GM21717 (cell line): Measurements from ENCODE around the gene CD47.

Source experiments
- ATAC-seq: cut with Tn5 transposase; IDR thresholded peaks from one replicate; pipeline ENCODE4 v1.9.1; 2021; ENCODE audit warnings: mild to moderate bottlenecking, moderate library complexity; ENCODE audit not compliant: unreplicated experiment

Gene CD47

DNA sequence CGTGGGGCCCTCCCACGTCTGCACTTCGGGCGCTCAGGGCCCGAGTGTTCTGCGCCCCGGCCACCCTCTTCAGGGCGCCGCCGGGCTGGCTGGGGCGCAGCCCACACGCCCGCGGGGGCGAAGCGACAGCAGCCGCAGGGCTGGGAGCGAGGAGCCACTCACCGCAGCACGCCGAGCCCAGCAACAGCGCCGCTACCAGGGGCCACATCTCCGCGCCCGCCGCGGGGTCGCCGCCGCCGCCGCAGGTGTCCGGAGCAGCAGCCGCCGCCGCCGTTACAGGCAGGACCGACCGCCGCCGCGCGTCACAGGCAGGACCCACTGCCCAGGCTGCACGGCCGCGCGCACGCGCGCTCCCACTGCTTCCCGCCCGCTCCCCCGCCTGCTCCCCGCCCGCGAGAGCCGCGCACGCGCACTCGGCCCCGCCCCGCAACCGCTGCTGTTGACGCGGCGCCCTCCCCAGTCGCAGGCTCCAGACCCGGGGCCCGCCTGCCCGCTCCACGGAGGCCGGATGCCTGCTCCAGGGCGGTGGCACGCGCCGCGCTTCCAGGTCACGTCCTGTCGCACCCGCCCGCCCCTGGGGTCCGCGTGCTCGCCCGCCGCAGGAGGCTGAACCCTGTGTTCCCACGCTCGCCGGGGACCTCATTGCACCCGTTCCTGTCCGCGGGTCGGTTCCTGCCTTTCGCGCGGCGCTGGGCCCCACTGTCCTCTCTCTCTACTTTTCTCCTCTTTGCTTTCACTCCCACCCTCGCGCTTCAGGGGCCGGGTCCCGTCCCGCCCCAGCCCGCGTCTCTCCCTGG is at the start of gene CD47:
Gene CD47 (minus strand): TSS at position 331 of the 797 bp plus-strand sequence. CDS start 123 bp downstream, at position 208.
- ATAC-seq = peak; percentile 58

- ATAC-seq = no peak
These were observed 46.6 kb upstream of the CD47 start for GRCh38 chr3:108137460-108137814.

DNA sequence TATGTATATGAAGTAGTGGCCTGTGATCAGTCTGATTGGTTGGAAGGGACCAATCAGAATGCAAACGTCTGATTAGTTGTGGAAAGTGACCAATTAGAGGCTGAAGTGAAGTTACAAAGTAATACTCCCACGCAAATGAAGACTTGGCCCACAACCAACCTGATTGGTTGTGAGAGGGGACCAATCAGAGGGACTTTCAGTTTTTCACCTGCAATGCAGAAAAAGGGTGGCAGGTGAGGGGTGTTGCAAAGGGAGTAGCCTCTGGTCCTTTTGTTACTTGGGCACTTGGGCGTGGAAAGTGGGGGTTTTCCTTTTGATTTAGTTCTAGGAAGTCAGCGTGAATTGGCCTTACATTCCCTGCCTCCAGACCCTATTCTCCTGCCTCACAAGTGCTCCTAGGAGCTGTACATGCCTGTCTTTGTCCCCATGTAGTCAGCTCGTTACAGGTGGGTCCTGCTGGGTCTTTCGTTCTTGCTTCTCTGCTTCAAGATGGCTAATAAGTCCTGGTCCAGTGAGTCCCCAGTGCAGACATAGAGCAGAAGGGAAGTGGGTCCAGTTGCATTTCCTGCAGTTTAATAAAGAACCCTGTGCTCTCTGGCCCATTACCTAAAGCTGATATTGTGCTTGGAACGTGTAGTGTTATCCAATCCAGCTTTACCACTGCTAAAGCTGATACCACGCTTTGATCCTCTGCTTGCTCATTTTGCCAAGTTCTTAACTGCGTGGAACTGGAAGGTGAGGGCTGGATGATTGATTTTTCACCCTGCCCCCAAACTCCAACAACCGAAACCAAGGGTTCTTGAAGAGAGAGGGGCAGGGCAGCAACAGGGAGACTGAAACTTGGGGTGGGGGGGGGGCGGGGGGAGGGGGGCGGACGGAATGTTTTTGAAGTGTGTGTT is 46.0 kb upstream of the CD47 start:
- ATAC-seq = no peak

DNA sequence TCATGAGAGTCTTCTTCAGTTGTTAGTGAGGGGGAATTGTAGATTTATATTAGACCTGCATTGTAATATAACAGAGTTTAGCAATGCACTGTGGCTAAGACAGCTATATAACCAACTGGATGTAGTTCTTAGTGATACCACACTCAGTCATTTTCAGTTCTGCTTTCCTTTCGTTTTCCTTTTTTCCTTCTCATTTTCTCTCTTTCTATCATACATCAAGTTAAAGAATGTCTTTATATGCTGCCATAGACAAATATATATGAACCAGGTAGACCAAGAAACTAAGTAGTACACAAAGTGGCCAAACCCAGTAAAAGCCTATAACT is 43.7 kb upstream of the CD47 start:
- ATAC-seq = no peak

- peak; percentile 48 for ATAC-seq
These were observed 43.2 kb upstream of the CD47 start for GRCh38 chr3:108133858-108134554.

GRCh38 chr3:108133048-108133369 is 42.2 kb upstream of the CD47 start:
- ATAC-seq = no peak

DNA sequence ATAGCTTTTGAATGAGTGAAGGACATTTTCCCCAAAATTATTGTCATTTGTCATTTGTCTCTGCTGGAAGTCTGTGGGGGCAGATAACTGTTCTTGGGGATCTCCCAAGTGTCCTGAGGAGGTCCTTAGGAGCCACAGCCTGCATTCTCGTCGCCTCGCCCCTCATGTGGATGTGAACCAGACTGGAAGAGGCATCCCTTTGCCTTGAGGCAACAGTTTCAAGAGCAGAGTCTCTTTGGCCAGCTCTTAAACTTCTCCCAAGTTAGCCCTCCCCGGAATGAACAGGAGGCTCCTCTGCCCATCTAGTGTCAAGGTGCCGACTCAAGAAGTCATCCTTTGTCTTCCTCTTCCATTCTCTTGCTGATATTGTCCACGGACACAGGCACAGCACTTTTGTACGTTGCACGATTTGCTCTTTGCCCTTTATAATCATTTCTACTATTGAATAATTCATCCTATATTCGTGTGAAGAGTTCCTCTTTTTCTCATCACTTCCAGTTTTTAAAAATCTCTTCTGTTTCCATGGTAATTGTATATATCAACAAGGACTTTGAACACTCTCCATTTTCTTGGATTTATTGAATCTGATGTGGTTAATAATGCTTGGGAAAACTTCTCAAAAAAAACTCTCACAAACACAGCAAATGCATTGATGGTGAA is 40.8 kb upstream of the CD47 start:
- ATAC-seq = no peak

DNA sequence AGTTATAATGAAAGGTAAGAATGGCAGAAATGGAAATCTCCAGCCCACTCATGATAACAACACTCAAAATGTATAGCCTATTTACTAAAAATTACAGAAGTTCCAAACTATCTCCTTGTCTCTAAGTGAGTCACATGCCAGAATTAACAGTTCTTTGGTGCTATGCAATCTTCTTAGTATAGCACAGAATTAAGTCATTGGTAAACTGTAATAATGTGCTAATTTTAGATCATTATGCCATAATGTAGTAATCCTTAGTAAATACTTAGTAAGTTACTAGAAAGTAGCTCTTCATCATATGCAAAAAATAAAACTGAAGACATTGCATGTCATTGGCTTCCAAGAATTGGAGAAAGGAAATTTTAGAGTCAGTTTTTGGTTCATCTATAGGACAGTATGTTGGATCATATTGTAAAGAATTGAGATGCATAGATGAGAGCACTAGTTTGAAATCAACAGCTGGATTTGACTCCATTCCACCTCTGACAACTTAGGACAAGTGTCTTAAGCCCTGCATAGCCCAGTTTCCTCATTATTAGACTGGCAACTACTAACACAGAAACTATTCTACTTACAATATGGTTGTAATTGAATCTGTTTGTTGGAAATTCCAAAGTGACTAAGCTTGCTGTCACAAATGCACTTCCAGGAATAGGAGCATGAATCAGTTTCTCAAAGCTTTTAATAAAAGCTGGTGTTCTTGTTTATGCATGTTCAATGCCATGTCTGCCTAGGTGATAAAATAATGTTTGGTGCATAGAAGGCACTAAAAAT is 40.1 kb upstream of the CD47 start:
- no peak for ATAC-seq

- ATAC-seq = no peak
These were observed 39.4 kb upstream of the CD47 start for GRCh38 chr3:108130236-108130635.

GRCh38 chr3:108127301-108127988 is 36.6 kb upstream of the CD47 start:
- no peak for ATAC-seq

DNA sequence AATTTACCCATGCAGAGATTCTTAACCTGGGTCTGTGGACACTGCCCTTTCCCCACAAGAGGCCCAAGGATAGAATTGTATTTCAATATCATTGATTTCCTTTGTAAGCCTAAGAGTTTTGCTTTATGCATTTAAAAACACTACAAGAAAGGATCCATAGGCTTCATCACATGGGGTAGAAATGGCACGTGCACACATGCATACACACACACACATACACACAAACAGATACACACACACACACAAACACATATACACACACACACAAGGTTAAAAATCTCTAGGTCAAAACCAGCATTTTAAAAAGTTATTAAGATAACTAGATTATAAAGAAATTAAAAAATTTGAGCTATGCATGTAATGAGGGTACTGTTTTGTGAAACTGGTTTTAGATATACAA is 35.5 kb upstream of the CD47 start:
- no peak for ATAC-seq

DNA sequence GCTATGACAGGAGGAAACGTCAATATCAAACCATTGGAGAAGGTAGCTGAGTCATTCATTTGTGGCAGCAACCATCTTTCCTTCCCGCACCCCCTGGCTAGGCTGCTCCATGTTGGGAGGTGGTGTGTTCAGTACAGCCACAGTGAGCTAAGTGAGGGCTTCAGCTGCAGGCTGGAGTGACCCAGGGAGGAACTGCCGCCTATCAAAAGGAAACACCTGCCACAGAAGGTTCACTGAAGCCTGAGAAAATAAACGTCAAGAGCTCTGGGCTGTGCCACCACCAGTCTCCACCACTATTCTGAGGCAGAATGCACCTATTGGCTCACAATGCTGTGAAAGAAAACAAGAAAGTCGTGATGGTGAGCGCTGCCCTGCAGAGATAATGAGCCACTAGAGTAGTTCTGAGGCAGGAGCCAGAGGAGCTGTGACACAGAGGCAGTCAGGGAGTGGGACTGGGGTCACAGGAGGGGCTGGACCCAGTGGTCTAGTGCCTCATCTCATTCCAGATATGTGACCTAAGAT is 34.8 kb upstream of the CD47 start:
- ATAC-seq = peak; percentile 50

DNA sequence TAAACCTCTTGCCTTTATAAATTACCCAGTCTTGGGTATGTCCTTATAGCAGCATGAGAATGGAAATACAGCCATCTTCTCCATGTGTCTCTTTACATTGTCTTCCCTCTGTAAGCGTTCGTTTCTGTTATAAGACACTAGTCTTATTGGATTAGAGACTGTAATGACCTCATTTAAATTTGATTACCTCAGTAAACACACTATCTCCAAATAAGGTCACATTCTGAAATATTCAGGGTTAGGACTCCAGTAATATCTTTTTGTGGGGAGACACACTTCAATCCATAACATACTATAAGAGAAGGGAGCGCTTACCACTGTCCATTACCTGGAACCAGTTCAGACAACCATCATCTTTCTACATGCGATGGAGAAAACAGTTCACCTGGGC is 34.3 kb upstream of the CD47 start:
- no peak for ATAC-seq

DNA sequence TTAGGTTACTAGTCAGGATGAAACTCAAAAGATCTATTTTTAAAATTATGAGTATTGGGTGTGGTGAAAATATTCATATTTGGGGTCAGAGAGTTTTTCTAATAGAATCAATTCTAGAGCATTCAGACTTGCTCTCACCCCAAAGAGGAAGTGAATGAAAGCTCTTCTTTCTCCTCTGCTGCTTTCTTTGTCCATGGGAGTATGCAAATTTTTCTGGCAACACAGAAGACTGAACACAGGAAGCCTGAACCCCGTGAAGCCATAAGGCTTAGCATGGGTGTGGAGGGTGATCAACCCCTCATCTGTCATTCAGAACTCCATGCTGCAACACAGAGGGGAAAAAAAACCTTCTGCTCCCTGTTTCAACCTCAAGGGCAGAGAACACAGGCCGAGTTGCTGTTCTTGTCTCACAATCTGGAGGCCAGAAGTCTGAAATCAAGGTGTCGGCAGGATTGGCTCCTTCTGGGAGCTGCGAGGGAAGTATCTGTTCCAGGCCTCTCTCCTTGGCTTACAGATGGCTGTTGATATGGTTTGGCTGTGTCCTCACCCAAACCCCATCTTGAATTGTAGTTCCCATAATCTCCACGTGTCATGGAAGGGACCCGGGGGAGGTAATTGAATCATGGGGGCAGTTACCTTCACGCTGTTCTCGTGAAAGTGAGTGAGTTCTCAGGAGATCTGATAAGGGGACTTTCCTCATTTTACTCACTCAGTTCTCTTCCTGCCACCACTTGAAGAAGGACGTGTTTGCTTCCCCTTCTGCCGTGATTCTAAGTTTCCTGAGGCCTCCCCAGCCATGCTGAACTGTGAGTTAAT is 33.7 kb upstream of the CD47 start:
- peak; percentile 87 for ATAC-seq

DNA sequence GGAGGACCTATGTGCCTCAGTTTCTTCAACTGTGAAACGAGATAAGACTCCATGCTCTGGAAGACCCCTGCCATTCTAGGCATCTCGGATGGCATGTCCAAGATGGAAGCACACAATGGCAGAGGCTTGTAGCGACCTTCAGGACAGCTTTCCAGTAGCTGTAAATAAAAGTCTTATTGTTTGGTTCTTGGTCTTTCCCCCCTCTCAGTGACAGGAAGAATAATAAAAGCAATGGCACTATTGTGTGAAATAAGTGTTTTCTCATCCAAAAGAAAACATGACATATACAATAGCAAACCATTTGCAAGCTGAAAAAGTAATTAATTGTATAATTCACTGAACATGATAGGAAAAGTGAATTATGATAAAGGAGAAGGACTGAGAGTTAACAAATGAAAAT is 32.5 kb upstream of the CD47 start:
- no peak for ATAC-seq

GRCh38 chr3:108122276-108122675 is 31.4 kb upstream of the CD47 start:
- ATAC-seq = no peak

DNA sequence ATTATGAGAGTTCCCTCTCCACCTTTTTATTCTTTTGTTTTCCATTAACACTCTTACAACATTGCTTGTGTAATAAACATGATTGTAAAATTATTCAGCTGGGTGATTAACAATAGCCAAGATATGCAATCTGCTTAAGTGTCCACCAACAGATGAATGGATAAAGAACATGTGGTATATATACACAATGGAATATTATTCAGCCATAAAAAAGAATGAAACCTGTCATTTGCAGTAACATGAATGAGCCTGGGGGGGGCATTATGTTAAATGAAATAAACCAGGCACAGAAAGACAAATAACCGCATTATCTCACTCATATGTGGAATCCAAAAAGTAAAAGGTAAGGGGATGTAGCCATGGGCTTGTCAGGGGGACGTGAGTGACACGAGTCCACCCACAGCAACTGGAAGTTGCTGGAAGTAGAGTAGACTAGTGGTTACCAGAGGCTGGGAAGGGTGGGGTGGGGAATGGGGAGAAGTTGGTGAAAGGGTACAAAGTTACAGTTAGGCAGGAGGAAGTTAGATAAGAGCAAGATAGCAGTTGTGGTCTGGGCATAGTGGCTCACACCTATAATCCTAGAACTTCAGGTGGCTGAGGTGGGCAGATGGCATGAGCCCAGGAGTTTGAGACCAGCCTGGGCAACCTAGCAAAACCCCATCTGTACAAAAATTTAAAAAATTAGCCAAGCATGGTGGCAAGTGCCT is 28.7 kb upstream of the CD47 start:
- no peak for ATAC-seq

DNA sequence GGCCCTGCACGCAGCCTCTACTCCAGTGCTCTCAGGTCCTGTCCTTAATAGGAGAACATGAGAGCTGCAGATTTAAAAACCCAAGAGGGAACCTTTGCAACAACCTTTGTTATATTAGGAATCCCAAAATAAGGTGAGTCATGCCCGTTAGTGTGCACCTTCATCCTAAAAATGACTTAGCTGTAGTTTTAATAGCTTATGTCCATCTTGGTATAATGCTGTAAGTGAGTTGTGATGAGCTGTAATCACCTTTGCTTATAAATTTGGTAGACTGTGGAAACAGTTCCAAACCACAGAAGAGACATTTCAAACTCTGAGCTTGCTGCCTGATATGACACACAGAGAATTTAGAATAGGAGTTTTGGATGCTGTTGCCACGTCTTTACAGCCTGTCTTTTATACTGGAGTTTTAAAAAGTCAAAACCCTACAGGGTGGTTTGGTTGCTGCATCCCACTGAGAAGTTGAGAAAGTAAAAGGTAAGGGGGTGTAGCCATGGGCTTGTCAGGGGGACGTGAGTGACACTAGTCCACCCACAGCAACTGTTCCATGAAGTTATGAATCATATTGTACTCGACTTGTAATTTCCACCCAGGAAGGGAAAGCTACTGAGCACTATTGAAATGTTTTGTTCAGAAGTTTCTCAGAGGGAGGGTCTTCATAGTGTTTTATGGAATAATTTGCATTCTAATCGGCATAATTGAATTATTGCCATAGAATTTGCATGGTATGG is 27.4 kb upstream of the CD47 start:
- no peak for ATAC-seq
